NB4 (cell line): ENCODE measurements around the gene RHBDD2.

Experiments
- POLR2A ChIP-seq: IDR thresholded peaks from 2 replicates; pipeline ENCODE4 v1.6.1; 2011; ENCODE audit warnings: mild to moderate bottlenecking; ENCODE audit not compliant: insufficient read length; ENCODE audit errors: extremely low read depth
- TF ChIP-seq, protein P1 (sequence below): IDR thresholded peaks from one replicate; pipeline ENCODE4 v1.5.1; 2012; ENCODE audit warnings: low read depth, low read length

DNA sequence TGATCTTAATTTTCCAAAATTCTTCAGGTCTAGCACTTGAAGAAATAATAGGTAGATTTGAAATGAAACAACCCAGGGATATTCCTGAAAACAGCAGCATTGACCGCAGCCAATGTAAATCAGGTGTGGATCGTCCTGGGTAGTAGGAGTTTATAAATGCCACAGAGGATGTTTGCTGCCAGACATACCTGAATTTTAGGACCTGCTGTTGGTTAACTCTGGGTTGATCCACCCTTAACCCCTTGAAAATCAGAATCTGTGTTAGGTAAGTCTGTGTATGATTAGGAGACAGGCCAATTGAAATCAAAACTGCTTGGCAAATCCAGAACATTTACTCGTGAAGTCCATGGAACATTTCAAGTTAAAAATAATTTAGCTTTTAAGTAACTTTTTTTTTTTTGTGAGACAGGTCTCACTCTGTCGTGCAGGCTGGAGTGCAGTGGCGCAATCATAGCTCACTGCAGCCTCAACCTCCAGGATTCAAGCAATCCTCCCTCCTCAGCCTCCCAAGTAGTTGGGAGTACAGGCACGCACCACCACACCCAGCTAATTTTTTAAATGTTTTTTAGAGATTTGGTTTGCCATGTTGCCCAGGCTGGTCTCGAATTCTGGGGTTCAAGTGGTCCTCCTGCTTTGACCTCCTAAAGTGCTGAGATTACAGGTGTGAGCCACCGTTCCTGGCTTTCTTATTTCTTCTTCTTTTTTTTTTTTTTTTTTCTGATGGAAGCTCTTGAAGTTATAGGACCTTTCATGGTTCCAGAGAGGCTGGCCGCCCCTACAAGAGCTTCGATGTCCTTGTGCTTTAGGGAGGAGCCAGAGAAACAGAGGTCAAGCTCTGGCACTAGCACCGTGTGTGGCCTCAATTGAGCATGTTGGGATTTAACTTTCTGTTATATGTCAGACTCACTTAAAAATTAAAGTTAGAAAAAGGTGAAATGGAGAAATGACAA is 38.1 kb downstream of the RHBDD2 start:
- TF ChIP-seq, protein P1, sequence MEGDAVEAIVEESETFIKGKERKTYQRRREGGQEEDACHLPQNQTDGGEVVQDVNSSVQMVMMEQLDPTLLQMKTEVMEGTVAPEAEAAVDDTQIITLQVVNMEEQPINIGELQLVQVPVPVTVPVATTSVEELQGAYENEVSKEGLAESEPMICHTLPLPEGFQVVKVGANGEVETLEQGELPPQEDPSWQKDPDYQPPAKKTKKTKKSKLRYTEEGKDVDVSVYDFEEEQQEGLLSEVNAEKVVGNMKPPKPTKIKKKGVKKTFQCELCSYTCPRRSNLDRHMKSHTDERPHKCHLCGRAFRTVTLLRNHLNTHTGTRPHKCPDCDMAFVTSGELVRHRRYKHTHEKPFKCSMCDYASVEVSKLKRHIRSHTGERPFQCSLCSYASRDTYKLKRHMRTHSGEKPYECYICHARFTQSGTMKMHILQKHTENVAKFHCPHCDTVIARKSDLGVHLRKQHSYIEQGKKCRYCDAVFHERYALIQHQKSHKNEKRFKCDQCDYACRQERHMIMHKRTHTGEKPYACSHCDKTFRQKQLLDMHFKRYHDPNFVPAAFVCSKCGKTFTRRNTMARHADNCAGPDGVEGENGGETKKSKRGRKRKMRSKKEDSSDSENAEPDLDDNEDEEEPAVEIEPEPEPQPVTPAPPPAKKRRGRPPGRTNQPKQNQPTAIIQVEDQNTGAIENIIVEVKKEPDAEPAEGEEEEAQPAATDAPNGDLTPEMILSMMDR = no peak
- no peak for TF ChIP-seq POLR2A
